Keratinocyte (primary cell): Measurements from ENCODE around the gene PTPRN2. TPM values are rescaled to one million over a fixed set of nuclear protein-coding genes. Genes with fewer than 3 reads are reported as not detected.

Experiments
- DNase-seq: peaks from one replicate; pipeline ENCODE4 v3.0.0-alpha.2; 2011; ENCODE audit warnings: low read depth, missing footprints, low spot score
- FAIRE-seq: peaks from 2 replicates; lab custom pipeline; 2011; peaks lifted over from hg19 to GRCh38; lab: Jason Lieb, UNC
- H2AFZ ChIP-seq: 2 replicates; pipeline ENCODE4 v1.6.0; 2012; ENCODE audit warnings: low read length, control low read depth, inconsistent platforms; ENCODE audit not compliant: control insufficient read depth
- H3K27ac ChIP-seq: 2 replicates; pipeline ENCODE4 v1.5.1; 2011; ENCODE audit warnings: low read length; ENCODE audit not compliant: control insufficient read depth, insufficient read depth
- H3K27me3 ChIP-seq: 3 replicates; pipeline ENCODE4 v1.6.0; 2011; ENCODE audit warnings: low read length; ENCODE audit not compliant: control insufficient read depth, insufficient read depth; ENCODE audit errors: extremely low read depth
- H3K36me3 ChIP-seq, 2 experiments: 2 replicates in 1 of 2; 3 replicates in 1 of 2; pipeline ENCODE4 v1.5.1; 2011; ENCODE audit warnings: low read length in 2 of 2, mild to moderate bottlenecking in 1 of 2; ENCODE audit not compliant: control insufficient read depth in 2 of 2, insufficient read depth in 2 of 2; ENCODE audit errors: extremely low read depth in 1 of 2
- H3K4me1 ChIP-seq: 3 replicates; pipeline ENCODE4 v1.5.1; 2011; ENCODE audit warnings: low read length; ENCODE audit not compliant: control insufficient read depth, insufficient read depth; ENCODE audit errors: extremely low read depth
- H3K4me2 ChIP-seq: 3 replicates; pipeline ENCODE4 v1.6.0; 2011; ENCODE audit warnings: low read depth, low read length; ENCODE audit not compliant: control insufficient read depth, insufficient read depth; ENCODE audit errors: extremely low read depth
- H3K4me3 ChIP-seq, 3 experiments: fragments of 200-600 bp in 1 of 3; sonication (generic) in 1 of 3; 2 replicates in 2 of 3; 3 replicates in 1 of 3; pipeline ENCODE4 v1.5.1; 2011 to 2016; ENCODE audit warnings: low read length in 3 of 3, mild to moderate bottlenecking in 3 of 3, control low read depth in 2 of 3, inconsistent platforms in 1 of 3, low read depth in 1 of 3, mixed read lengths in 1 of 3, mixed run types in 1 of 3, moderate library complexity in 1 of 3; ENCODE audit not compliant: control insufficient read depth in 2 of 3, insufficient read depth in 2 of 3; ENCODE audit errors: extremely low read depth in 1 of 3
- H3K79me2 ChIP-seq: 2 replicates; pipeline ENCODE4 v1.6.0; 2012; ENCODE audit warnings: low read length; ENCODE audit not compliant: control insufficient read depth, insufficient read depth
- H3K9ac ChIP-seq: 3 replicates; pipeline ENCODE4 v1.6.0; 2011; ENCODE audit warnings: low read length; ENCODE audit not compliant: control insufficient read depth, insufficient read depth; ENCODE audit errors: extremely low read depth
- H3K9me1 ChIP-seq: 3 replicates; pipeline ENCODE4 v1.6.0; 2011; ENCODE audit warnings: low read length; ENCODE audit not compliant: control insufficient read depth, insufficient read depth; ENCODE audit errors: extremely low read depth
- H3K9me3 ChIP-seq: 2 replicates; pipeline ENCODE4 v1.5.1; 2012; ENCODE audit warnings: low read depth, low read length; ENCODE audit not compliant: control insufficient read depth
- H4K20me1 ChIP-seq: 3 replicates; pipeline ENCODE4 v1.6.0; 2011; ENCODE audit warnings: low read length; ENCODE audit not compliant: control insufficient read depth, insufficient read depth; ENCODE audit errors: extremely low read depth
- CTCF ChIP-seq, 3 experiments: IDR thresholded peaks in 1 of 3; conservative IDR thresholded peaks in 1 of 3; optimal IDR thresholded peaks in 1 of 3; 2 replicates in 2 of 3; 3 replicates in 1 of 3; pipeline versions ENCODE3 to v1.5.1; 2011; ENCODE audit warnings: low read length in 3 of 3, mild to moderate bottlenecking in 3 of 3, moderate library complexity in 2 of 3, control low read depth in 1 of 3, inconsistent platforms in 1 of 3; ENCODE audit not compliant: insufficient read depth in 2 of 3; ENCODE audit errors: extremely low read depth in 1 of 3
- EZH2 ChIP-seq: IDR thresholded peaks from one replicate; pipeline ENCODE4 v1.6.1; 2012; ENCODE audit warnings: inconsistent platforms, mild to moderate bottlenecking, low read length, moderate library complexity
- dilution Hi-C: fragments of 300-500 bp; cut with MboI; formaldehyde crosslinking; loops from one replicate; pipeline ENCODE4 v1.7.0; 2020; ENCODE audit warnings: low sequenced_read_pairs; ENCODE audit not compliant: extremely low pct_ligation_motif_present
- polyA plus RNA-seq, 5 experiments: library from polyadenylated mRNA; depleted of rRNA in 3 of 5; stranded (reverse) in 3 of 5; stranded (forward) in 1 of 5; unstranded in 1 of 5; fragments of >200 nt; gene quantifications; 1 replicate in 1 of 5; 2 replicates in 3 of 5; 3 replicates in 1 of 5; pipeline versions ENCODE4 v1.2.1 to v1.2.3, GENCODE V29; 2011 to 2012; ENCODE audit warnings: missing spikeins in 2 of 5, low read depth in 1 of 5, low replicate concordance in 1 of 5

Gene PTPRN2
- polyA plus RNA-seq, 1 donor (not counting 4 experiments of a cell fraction or from before 2014, with no cell fraction given): not detected

- H3K9ac ChIP-seq: no peak overlapping the region
- no peak for FAIRE-seq
- no peak overlapping the region for H3K27ac ChIP-seq
- no peaks in the 10 kb centered on the region for H3K9me1 ChIP-seq
- no peak overlapping the region for H2AFZ ChIP-seq
- H3K27me3 ChIP-seq: no peaks in the 10 kb centered on the region
- no peaks in the 10 kb centered on the region for H3K36me3 ChIP-seq
- DNase-seq: no peak
- dilution Hi-C loops: no loop called here
- H3K4me1 ChIP-seq: no peaks in the 10 kb centered on the region
- peaks cover 2% of the 10 kb centered on the region for H3K9me3 ChIP-seq
- no peaks in the 10 kb centered on the region for H3K79me2 ChIP-seq
- no peaks in the 10 kb centered on the region for H4K20me1 ChIP-seq
- TF ChIP-seq EZH2 (no peak), CTCF (optimal IDR thresholded peaks at IDR 0.05 in 1 of 3, IDR thresholded peaks at IDR 0.05 in 1 of 3, conservative IDR thresholded peaks at IDR 0.05 in 1 of 3; ENCODE audit: extremely low read depth in 1 of 3, insufficient read depth in 2 of 3, low read length in 3 of 3) (no peak)
- no peak overlapping the region for H3K4me2 ChIP-seq
- H3K4me3 ChIP-seq: no peak overlapping the region
Observed at GRCh38 chr7:158096582-158096981, 491.0 kb downstream of the PTPRN2 start.

- Histone ChIP-seq H2AFZ (no peak overlapping the region), H3K27me3 (no peaks in the 10 kb centered on the region), H3K79me2 (no peaks in the 10 kb centered on the region), H3K9me3 (peaks cover 2% of the 10 kb centered on the region), H4K20me1 (no peaks in the 10 kb centered on the region), H3K9me1 (no peaks in the 10 kb centered on the region), H3K4me2 (no peak overlapping the region), H3K4me1 (no peaks in the 10 kb centered on the region), H3K4me3 (no peak overlapping the region), H3K27ac (no peak overlapping the region), H3K36me3 (no peaks in the 10 kb centered on the region), H3K9ac (no peak overlapping the region)
- TF ChIP-seq CTCF (optimal IDR thresholded peaks at IDR 0.05 in 1 of 3, IDR thresholded peaks at IDR 0.05 in 1 of 3, conservative IDR thresholded peaks at IDR 0.05 in 1 of 3; ENCODE audit: extremely low read depth in 1 of 3, insufficient read depth in 2 of 3, low read length in 3 of 3) (no peak), EZH2 (no peak)
- FAIRE-seq (no peak), DNase-seq (no peak)
- dilution Hi-C loops: no loop called here
Observed at GRCh38 chr7:158094671-158095226, 492.9 kb downstream of the PTPRN2 start.
